Hematopoietic multipotent progenitor cell treated with erythropoietin and hydrocortisone succinate and interleukin-3 and kit ligand, for 8 days (in vitro differentiated cells): ENCODE results near the gene YOD1.
"Not testable (repeated sequence)": the region's sequence is repeated elsewhere in the genome, so short reads cannot be mapped to it uniquely, and the experiment has no call there.

Experiments used
- DNase-seq: peaks from one replicate; pipeline ENCODE4 v3.0.0-alpha.2; 2015

Gene YOD1

DNA sequence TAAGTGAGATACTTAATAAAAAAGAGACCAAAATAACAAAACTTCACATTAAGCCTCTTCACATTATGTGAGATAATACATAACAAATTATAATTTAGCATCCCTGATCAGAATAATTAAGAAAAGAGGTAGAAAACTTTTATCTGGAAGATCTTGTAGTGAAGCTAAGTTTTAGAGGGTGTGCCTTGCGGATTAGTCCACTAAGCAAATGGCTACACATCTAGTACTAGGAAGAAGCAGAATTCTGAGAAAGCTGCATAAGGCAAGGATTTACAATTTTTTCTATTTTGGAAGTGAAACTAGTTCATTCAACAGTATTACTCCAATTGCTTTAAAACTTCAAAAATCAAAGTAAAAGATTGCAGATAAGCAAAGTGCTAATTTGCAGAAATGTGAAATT is 3.5 kb downstream of the YOD1 start:
- DNase-seq, result no peak

DNA sequence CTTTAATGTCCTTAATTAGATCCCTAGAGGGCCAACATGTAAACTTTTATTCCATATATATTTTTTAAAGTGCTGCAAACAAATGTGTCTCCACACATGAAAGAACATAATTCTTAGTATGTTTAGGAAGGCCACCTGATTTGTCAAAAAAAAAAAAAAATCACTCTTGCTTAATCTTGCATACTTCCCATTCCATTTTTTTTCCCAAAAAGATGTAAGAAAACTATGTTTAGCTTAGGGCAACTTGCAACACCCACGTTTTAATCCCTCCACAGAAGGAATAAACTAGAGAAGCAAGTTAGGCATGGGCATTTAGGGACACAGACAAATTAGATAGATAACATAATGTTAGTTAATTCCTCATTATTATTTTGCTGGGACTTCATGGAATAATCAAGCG is 5.6 kb downstream of the YOD1 start:
- no peak for DNase-seq

DNA sequence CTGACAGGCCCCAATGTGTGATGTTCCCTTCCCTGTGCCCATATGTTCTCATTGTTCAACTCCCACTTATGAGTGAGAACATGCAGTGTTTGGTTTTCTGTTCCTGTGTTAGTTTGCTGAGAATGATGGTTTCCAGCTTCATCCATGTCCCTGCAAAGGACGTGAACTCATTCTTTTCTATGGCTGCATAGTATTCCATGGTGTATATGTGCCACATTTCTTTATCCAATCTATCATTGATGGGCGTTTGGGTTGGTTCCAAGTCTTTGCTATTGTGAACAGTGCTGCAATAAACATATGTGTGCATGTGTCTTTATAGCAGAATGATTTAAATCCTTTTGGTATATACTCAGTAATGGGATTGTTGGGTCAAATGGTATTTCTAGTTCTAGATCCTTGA is 9.6 kb downstream of the YOD1 start:
- not testable (repeated sequence) for DNase-seq

DNA sequence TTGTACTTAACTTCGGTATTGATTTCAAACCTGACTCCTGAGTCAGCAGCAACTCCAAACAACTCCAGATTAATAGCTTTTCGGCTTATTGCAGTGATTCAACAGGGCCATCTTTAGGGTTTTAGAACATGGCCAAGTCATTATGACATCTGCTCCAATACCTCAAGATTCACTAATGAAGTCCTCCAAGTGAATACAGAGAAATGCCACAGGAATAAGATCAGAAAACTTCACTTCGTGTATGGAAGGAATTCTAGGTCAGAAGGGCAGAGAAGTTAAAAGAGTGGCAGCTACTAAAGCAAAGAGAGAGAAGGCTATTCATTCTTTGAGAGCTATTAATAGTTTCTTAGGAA is 10.9 kb downstream of the YOD1 start:
- DNase-seq, result no peak

DNA sequence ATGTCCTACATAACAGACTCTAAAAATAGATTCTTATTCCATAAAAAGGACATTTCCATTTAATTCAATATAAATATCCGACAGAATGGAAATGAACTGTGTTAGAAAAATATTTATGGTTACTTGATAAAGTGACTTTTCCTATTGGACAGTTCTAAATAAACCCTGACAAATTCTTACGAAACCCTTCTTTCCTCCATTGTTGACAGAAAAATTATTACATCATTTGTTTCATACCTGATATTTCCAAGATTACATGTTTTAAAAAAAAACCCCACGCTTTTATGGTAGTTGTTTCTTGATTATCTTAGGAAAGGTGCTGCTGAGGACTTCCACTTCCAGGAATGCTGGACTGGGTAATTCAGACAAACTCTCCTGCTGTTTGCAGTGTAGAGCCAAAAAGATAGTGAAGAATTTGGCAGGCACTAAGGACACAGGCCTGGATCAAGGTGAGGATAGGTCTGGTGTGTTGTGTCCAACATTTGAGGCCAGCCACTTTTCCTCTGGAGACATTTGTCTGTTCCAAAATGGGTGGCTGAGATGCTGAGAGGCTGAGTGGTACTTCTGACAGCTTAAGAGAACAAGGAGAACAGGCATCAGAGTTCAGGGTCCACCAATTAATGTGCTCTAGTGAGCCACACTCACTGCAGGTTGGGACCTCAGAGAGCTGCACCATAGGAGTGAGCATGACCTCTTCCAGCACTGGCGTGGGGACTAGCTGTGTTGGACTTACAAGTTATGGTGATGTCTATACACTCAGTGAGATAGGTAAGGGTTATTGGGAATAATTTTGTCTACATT is 11.4 kb downstream of the YOD1 start:
- no peak for DNase-seq

DNA sequence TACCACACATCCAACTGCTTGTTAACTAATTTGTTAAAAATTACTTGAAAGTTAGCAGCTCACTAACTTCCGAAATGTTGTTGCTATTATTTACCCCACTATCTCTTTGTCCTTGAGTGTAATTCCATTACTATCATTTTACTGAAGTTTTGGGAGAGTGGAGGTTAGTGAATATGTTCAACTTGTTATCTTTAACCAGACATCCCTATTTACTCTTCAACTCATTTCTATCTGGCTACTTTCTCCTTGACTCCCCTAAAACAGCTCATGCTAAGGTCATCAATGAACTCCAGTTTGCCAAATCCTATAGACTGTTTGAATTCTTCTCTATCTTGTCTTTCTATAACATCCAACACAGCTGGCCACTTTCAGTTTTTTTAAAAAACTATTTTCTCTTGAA is 14.1 kb downstream of the YOD1 start:
- DNase-seq, result no peak

DNA sequence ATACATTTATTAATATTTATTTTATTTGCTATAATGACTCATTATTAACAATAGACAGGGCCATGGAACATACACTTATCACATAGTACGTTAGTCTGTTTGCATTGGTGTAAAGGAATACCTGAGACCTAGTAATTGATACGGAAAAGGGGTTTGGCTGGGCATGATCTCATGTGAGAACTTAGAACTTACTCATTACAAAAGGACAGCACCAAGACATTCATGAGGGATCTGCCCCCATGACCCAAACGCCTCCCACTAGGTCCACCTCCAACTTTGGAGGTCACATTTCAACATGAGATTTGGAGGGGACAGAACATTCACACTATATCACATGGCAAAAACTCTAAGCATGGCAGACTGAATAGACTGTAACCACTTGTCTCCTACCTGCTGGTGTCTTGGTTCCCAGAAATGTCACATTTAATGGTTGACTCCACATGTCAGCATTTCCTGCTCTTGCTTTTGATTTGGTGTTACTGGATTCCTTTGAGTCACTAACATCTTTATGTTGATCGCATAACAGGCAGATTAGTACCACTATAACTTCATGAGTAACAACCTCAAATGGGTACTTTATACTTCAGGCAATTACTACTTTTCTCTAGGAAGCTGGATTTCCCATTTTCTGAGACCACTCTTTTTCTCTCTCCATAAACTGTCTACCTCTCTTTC is 15.0 kb downstream of the YOD1 start:
- no peak for DNase-seq

DNA sequence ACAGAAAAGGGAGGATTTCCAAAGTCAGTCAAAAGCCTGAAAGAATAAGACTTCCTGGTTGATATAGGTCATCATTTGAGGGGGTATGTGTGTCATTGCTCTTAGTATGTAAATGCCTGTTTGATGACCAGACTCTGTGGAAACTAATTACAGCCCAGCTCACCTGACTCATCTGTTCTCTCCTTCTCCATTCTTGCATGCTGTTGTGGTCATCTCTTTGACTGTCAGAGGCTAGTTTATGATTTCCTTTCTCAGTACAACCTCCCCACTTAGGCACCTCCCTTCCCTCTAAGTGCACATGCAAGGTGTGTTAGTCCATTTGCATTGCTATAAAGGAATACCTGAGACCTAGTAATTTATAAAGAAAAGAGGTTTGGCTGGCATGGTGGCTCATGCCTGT is 16.0 kb downstream of the YOD1 start:
- no peak for DNase-seq

DNA sequence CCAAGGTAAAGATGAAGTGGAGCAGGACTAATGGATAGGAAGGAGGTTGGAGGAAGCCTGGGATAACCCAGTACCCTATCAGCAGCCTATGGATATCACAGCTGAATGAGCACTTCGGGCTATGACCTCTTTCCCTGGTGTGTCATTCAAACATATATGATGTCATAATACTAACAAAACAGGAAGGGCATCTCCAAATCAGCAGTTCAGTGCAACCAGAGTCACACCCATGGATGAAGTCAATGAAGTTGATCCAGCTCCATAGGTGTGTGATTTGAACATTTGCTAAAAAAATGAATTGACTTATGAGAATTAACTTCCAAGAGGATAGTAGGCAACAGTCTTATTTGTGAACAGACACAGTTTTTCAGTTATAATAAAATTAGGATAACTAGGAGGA is 16.8 kb downstream of the YOD1 start:
- no peak for DNase-seq

DNA sequence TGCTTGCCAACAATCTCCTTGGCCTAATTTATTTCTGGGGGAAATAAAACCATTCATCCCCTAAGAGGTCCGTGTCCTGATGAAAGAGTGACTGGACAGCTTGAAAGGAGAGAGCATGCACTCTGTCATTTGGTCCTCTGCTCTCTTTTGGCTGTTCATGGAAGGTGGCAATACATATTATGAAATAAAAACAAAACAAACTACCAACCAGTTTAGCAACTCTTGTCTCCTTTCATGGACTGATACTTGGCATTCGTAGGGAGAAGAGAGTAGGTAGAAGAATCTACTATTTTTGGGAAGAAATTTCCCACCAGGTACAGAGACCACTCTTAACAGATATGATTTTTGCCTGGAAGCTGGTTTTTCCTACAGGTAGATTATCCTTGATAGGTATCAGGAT is 17.7 kb downstream of the YOD1 start:
- DNase-seq, result no peak

DNA sequence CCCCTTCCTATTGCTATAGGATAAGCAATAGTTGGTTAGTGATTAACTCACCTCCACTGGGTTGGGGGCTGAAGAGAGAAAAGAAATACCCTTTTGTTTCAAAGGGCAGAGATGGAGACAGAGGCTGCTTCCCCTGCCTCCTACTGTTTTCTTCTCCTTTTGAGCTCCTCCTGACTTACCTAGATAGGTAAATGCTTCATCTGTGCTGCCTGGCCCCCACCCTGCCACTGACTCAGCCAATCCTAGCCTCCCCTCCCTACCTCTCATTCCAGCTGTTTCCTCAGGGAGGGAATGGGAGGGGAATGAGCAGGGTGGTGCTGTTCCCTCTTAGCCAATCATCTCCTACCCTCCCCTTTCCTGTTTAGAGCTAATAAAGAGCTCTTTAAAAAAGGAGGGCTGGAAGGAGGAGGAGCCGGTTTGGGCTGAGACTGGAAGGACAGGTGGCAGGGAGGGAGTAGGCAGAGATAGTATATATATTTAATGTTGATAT is 18.4 kb downstream of the YOD1 start, which contains the start of gene C1orf116:
TSS of gene C1orf116 (minus strand) at position 229 of the 490 bp plus-strand sequence. CDS start 5,158 bp downstream, outside the sequence.
- DNase-seq, result peak; percentile 48

DNA sequence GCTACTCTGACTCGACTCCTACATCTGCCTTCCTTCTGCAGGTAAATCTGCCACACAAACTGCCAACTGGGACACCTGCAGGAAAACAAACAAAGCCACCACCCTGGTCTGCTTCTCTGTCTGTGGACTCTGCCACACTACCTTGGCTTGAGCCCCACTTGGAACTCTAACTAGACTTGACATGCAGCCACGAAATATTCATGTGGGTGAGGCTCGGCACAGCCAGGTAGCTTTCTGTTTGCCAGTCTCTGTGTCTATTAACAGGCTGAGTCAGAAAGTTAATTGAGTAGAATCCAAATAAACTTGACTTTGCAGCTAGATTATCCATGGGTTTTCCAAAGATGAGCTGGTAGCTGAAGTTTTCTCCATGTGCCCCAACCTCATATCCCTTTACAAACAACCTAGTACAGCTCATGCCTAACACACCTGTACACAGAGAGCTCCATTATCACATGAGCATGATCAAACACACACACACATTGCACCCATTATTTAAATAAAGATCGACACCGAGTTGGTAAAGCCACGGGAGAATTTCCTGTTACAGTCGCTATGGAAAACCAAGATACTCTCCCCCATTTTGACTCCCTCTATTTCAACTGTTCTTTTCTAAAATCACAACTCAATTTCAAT is 19.3 kb downstream of the YOD1 start:
- DNase-seq, result no peak

DNA sequence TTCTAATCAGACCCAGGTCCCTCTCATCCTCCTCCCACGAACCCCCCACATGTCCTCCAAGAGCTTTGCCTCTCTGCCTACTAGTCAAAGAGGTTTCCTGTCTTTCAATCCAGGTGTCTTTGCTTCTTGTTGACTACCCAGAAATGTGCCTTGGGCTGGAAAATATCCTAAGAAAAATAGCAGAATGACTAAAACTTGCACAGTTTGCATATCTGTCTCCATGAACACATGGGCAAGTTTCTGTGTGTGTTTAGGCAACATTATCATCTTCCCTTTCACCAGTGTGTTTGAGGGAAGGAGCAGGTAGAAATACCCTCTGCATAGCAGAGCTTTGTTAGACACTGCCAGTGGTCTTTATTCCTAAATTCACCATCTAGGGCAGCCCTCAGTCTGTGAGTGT is 20.0 kb downstream of the YOD1 start:
- DNase-seq, result no peak

DNA sequence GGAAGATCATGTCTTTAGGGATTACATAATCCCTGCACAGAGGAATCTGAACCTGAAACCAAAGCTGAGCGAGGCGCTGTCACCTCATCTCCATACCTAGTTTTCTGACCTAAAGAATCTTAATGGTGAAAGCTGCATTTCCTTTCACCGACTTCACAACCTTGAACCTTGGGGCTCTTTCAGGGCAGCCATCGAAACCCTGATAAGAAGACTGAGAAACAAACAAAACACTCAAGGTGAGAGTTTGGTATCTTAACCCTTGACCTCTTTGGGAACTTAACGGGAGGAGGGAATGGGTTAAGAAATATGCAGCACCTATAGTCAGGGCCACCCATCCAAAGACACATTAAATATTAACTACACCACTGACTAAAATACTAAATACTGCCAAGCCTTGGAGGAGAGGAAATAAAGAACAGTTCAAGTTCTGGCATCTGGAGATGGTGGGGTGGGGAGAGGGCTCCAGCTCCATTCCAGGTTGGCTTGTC is 20.4 kb downstream of the YOD1 start:
- no peak for DNase-seq

DNA sequence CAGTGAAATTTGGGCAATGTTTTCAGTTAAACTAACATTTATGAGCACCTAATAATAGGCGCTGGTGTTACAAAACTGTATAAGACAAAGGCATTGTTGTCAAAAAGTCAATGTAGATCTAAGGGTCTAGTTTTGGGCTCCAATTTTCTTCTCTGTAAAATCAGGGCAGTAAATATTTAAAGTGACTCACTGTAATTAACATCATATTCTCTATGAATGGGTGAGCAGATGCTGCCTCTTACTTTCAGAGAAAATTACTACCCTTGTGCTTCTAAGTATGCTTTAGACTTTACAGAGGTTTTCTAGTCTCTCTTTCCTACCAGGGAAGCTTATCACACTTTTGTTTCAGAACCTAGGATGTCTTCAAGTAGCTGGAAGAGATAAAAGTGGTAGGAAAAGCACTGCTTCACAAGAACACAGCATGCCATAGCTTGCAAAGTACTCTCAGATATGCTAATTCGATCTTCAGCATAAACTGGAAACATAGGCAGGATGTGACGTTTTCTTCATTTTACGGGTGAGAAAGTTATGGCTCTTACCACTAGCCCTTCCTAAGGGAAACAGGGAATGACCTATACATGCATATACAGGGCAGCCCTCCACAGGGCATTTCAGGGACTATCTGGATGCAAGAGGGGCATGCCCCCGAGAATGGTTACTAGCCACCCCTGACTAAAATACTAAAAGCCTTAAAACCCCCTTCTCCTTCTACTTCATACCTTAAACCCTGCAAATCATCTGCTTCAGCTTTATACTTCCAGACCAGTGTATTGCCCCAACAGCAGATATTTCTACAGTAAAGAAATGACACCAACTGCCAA is 21.1 kb downstream of the YOD1 start:
- no peak for DNase-seq

DNA sequence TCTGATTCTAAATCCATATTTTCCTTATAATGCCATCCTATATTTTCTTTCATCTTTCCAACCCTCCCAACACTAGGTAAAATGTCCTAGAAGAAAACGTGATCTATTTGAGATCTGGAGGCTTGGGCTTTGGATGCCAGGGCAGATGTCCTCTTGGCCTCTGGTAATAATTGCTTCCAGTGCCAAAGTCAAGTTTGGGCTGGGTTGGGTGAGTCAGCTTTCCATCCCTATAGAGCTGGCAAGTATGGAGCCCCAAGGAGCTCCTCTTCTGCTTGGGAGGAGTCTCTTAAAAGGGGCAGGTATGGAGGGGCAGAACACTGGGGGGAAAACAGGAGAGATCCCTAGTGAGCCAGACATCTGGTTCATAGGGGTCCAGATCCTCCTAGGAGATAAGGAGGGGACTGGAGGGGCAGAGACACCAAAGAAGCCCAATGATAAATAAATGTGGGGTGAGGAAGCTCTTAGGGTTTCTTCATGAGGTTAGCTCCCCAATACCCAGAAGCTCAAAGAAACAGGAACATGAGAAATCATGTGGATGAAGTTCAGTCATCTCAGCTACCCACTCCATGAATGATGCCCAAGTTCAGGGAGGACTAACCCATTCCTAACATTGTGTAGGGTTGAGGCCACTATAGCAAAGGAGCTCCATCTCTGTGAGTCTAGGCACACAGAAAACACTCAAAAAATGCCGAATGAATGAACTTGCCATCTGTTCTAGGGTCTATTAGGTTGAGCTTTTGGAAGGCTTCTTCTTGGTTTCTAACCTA is 21.9 kb downstream of the YOD1 start:
- DNase-seq, result no peak

DNA sequence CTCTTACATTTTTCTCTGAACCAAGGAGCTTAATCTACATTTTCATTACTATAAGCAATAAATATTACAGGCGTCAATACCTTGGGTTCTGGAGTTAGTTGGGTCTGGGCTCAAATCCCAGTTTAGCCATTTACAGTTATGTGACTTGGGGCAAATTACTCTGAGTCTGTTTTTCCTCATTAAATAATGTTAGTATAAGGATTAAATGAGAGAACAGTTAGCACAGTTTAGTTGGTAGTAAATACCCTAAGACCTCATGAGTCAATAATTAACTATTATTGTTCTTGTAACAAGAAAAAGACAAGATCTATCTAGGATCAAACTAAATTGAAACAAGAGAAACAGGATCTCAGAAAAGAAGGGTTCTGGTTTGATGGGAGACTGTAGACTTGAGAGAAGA is 23.1 kb downstream of the YOD1 start:
- no peak for DNase-seq

DNA sequence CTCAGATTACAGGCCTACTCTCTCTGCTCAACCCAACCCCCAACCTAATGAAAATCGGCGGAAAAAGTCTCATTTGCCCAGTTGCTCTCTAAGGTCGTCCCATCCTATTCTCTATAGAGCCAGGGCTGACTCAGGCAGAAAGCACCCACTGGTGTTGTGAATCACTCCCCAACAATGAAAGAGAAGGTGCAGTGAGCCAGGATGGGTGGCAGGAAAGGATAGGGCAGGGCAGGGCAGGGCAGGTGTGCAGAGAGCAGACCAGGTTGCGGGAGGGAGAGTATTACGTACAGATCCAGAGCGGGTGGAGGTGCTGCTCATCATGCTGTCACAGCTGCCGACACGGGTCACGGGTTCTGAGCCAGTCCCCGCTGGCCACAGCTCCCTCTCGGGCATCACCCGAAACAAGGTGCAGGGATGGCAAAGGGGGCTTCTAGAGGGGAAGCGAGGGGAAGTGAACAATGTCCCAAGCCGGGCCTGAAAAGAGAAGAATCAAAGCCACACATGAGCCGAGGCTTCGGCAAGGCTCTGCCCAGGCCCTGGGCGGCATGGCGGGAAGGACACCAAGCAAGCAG is 23.7 kb downstream of the YOD1 start:
- no peak for DNase-seq

DNA sequence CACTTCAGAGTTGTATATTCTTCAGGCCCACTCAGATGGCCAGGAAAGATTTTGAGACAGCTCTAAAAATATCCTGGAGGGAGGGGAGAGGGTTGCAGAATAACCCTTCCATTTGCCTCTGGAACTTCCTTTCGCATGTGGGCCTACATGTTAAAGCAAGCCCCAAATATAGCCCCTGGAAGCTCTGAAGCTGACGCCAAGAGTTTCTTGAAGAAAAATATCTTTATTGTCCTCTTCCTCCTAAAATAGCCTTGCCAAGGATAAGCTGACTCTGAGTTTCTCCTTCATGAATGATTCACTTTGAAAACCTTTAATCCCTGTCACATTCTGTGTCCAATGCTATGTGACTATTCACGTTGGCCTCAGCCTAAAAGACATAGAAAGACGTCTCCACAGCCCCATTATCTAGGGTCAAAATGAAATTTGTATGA is 24.9 kb downstream of the YOD1 start:
- no peak for DNase-seq

DNA sequence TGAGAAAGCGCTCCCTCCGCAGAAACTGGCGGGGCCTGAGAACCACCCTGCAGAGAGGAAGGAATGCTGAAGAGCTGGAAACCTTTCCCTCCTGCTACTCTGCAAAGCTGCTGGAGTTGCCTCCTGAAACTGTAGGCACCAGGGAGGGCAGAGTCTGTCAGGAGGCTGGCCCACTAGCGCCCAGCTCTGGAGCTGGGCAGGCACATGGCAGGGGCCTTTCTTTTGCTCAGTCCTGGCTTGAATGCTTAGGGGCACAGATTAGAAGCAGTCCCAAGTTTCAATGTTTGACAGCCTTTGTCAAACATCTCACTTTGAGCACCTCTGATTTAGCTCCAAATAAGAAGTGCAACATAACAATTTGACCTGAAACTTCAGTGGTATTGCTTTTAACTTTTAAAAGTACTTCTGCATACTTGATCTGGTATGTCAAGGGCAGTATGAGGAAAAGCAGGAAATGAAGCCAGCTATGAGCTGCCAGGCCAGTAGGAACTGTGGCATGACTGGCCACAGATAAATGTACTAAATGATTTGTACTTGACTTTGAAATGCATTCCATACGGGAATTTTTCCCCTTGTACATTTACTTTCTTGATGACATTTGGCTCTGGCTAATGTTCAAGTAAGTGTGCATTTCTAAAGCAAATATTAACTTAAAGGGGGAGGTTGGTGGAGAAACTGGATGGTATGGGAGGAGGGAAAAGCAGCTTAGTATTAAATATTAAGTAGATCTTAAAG is 25.7 kb downstream of the YOD1 start:
- DNase-seq, result no peak
